Measurements from ENCODE around the gene ASCL3.
"Not testable (repeated sequence)": the region's sequence is repeated elsewhere in the genome, so short reads cannot be mapped to it uniquely, and the experiment has no call there.

The ASCL3 gene

DNA sequence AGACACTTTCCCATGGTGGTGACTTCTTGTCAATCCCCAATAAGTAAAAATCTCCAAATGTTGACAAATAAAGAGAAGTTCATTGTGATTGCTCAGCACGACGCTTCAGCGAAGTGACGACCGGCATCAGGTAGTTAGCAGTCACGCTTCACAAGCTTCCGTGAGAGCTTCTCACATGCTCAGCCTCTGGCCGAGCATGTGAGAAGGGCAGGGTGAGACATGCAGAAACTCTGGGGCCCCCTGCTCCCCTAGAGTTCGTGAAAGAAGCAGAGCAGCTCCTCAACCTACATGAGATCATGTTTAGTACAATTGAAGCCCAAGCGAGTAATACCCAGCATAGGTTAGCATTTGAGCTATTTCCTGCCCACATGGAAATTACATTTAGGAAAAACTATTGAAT, 5.7 kb downstream of the ASCL3 start:
- Histone ChIP-seq H3K27me3 (ENCODE audit: low read length) (no peaks in the 10 kb centered on the region), H3K4me3 (ENCODE audit: insufficient read depth, low read length, poor library complexity, severe bottlenecking) (no peak overlapping the region), H3K79me2 (ENCODE audit: insufficient read depth, low read length) (no peaks in the 10 kb centered on the region), H4K20me1 (ENCODE audit: low read depth, low read length) (no peaks in the 10 kb centered on the region), H3K4me2 (ENCODE audit: low read depth, low read length, poor library complexity, severe bottlenecking) (no peak overlapping the region), H3K9ac (ENCODE audit: low read length) (no peak overlapping the region), H3K27ac (ENCODE audit: low read depth, low read length) (no peak overlapping the region), H3K36me3 (ENCODE audit: low read length) (no peaks in the 10 kb centered on the region), H3K9me3 (ENCODE audit: insufficient read depth, low read length) (no peaks in the 10 kb centered on the region), H3F3A (ENCODE audit: insufficient read depth) (no peaks in the 10 kb centered on the region), H2AFZ (ENCODE audit: low read depth, low read length, severe bottlenecking) (no peak overlapping the region), H3K9me2 (replicated peaks; ENCODE audit: insufficient read depth, low read length) (no peaks in the 10 kb centered on the region)
- no peak for TF ChIP-seq EZH2phosphoT487 (conservative IDR thresholded peaks at IDR 0.05; ENCODE audit: low read length)
- no peak for TF ChIP-seq CTCF (IDR thresholded peaks at IDR 0.05; ENCODE audit: insufficient read depth, low read length, poor library complexity, severe bottlenecking)

DNA sequence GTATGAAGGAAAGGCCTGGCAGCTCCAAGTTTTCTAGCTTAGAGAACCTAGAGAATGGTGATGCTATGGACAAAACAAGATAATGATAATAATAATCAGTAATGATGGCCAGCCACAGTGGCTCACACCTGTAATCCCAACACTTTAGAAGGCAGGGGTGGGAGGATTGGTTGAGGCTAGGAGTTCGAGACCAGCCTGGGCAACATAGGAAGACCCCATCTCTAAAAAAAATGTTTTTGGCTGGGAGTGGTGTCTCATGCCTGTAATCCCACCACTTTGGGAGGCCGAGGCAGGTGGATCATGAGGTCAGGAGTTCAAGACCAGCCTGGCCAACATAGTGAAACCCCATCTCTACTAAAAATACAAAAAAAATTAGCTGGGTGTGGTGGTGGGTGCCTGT, 7.0 kb downstream of the ASCL3 start:
- not testable (repeated sequence) for H3K9me3 ChIP-seq (ENCODE audit: insufficient read depth, low read length); H4K20me1 ChIP-seq (ENCODE audit: low read depth, low read length); H3K27ac ChIP-seq (ENCODE audit: low read depth, low read length)

GRCh38 chr11:8934742-8935488, 7.9 kb downstream of the ASCL3 start:
- Histone ChIP-seq H3K36me3 (ENCODE audit: low read length) (no peaks in the 10 kb centered on the region), H3K79me2 (ENCODE audit: insufficient read depth, low read length) (no peaks in the 10 kb centered on the region), H3K9me2 (replicated peaks; ENCODE audit: insufficient read depth, low read length) (no peaks in the 10 kb centered on the region), H3K4me2 (ENCODE audit: low read depth, low read length, poor library complexity, severe bottlenecking) (no peak overlapping the region), H2AFZ (ENCODE audit: low read depth, low read length, severe bottlenecking) (no peak overlapping the region), H3F3A (ENCODE audit: insufficient read depth) (no peaks in the 10 kb centered on the region), H4K20me1 (ENCODE audit: low read depth, low read length) (no peaks in the 10 kb centered on the region), H3K9ac (ENCODE audit: low read length) (no peak overlapping the region), H3K27me3 (ENCODE audit: low read length) (no peaks in the 10 kb centered on the region), H3K9me3 (ENCODE audit: insufficient read depth, low read length) (no peaks in the 10 kb centered on the region), H3K27ac (ENCODE audit: low read depth, low read length) (no peak overlapping the region), H3K4me3 (ENCODE audit: insufficient read depth, low read length, poor library complexity, severe bottlenecking) (no peak overlapping the region)
- TF ChIP-seq EZH2phosphoT487 (conservative IDR thresholded peaks at IDR 0.05; ENCODE audit: low read length) (no peak), CTCF (IDR thresholded peaks at IDR 0.05; ENCODE audit: insufficient read depth, low read length, poor library complexity, severe bottlenecking) (no peak)

More for the DNA sequence above, 7.0 kb downstream of the ASCL3 start:
- not testable (repeated sequence) for H3K4me2 ChIP-seq (ENCODE audit: low read depth, low read length, poor library complexity, severe bottlenecking); H3K79me2 ChIP-seq (ENCODE audit: insufficient read depth, low read length); H3K9me2 ChIP-seq (replicated peaks; ENCODE audit: insufficient read depth, low read length); H3F3A ChIP-seq (ENCODE audit: insufficient read depth); H2AFZ ChIP-seq (ENCODE audit: low read depth, low read length, severe bottlenecking); H3K36me3 ChIP-seq (ENCODE audit: low read length); H3K9ac ChIP-seq (ENCODE audit: low read length); H3K4me3 ChIP-seq (ENCODE audit: insufficient read depth, low read length, poor library complexity, severe bottlenecking); H3K27me3 ChIP-seq (ENCODE audit: low read length)

DNA sequence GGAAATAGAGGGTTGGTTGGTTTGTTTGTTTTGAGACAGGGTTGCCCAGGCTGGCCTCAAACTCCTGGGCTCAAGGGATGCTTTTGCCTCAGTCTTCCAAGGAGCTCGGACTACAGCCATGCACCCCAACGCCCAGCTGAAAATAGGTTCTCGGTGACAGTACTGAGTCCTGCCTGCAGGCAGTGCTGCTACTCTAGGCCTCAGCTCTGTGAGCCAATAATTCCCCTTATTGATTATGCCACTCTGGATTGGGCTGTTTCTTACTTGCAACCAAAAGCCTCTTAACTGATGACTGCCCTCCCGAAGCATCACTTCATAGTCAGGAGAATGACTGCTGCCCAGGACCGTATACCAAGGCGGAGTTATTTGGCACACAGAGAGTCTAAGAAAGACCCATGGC, 8.9 kb downstream of the ASCL3 start:
- H2AFZ ChIP-seq (ENCODE audit: low read depth, low read length, severe bottlenecking): no peak overlapping the region
- no peaks in the 10 kb centered on the region for H3K9me3 ChIP-seq (ENCODE audit: insufficient read depth, low read length)
- no peaks in the 10 kb centered on the region for H3K36me3 ChIP-seq (ENCODE audit: low read length)
- H3K27me3 ChIP-seq (ENCODE audit: low read length): no peaks in the 10 kb centered on the region
- no peaks in the 10 kb centered on the region for H4K20me1 ChIP-seq (ENCODE audit: low read depth, low read length)
- H3K27ac ChIP-seq (ENCODE audit: low read depth, low read length): no peak overlapping the region
- no peaks in the 10 kb centered on the region for H3K9me2 ChIP-seq (replicated peaks; ENCODE audit: insufficient read depth, low read length)
- no peaks in the 10 kb centered on the region for H3F3A ChIP-seq (ENCODE audit: insufficient read depth)
- H3K4me2 ChIP-seq (ENCODE audit: low read depth, low read length, poor library complexity, severe bottlenecking): no peak overlapping the region
- no peak overlapping the region for H3K9ac ChIP-seq (ENCODE audit: low read length)
- H3K4me3 ChIP-seq (ENCODE audit: insufficient read depth, low read length, poor library complexity, severe bottlenecking): no peak overlapping the region
- TF ChIP-seq CTCF (IDR thresholded peaks at IDR 0.05; ENCODE audit: insufficient read depth, low read length, poor library complexity, severe bottlenecking): no peak
- TF ChIP-seq EZH2phosphoT487 (conservative IDR thresholded peaks at IDR 0.05; ENCODE audit: low read length): no peak
- no peaks in the 10 kb centered on the region for H3K79me2 ChIP-seq (ENCODE audit: insufficient read depth, low read length)
